ENCODE data around the gene KRT76. TPM values are rescaled to one million over a fixed set of nuclear protein-coding genes. Genes with fewer than 3 reads are reported as not detected.

Gene KRT76
- total RNA-seq, 1 experiment from 2014 or later = not detected

- Mint-ChIP-seq H3K36me3 (ENCODE audit: insufficient read depth in 1 of 3, low read depth in 3 of 3) (no peaks in the 10 kb centered on the region), H3K27ac (no peak overlapping the region; a peak in 1 of 7 replicates), H3K9me3 (peaks cover 0 to 2% of the 10 kb centered on the region in 2 experiments; a peak in 2 of 5 replicates), H3K4me3 (no peak overlapping the region), H3K27me3 (ENCODE audit: low read depth) (peaks cover 8% of the 10 kb centered on the region), H3K4me1 (peaks cover 0 to 10% of the 10 kb centered on the region in 2 experiments; a peak in 2 of 4 replicates)
- no peak overlapping the region for H2AK5ac ChIP-seq (ENCODE audit: insufficient read length, low read length)
- no peak overlapping the region for H3K18ac ChIP-seq (ENCODE audit: insufficient read length, low read depth, low read length)
- no peak overlapping the region for H3K9ac ChIP-seq (ENCODE audit: extremely low read depth, insufficient read length, low read length)
- no peaks in the 10 kb centered on the region for H3K23me2 ChIP-seq (ENCODE audit: insufficient read length, low read depth, low read length, poor library complexity, severe bottlenecking)
- H3K56ac ChIP-seq (ENCODE audit: insufficient read length, low read depth, low read length) = no peak overlapping the region
- no peaks in the 10 kb centered on the region for H3K79me1 ChIP-seq (ENCODE audit: insufficient read depth, low read depth, low read length, poor library complexity, severe bottlenecking)
- no peaks in the 10 kb centered on the region for H3K9me3 ChIP-seq (ENCODE audit: control insufficient read depth, low read depth, low read length)
- H4K8ac ChIP-seq (replicated peaks; ENCODE audit: insufficient read length, low read depth, low read length) = no peak overlapping the region
- no peak overlapping the region for H3K27ac ChIP-seq (ENCODE audit: insufficient read length, low read depth, low read length)
- H3K4ac ChIP-seq (ENCODE audit: low read depth, low read length) = no peak overlapping the region
- H3K27me3 ChIP-seq (ENCODE audit: insufficient read depth, low read length) = no peaks in the 10 kb centered on the region
- WGBS (ENCODE audit: extremely low coverage, insufficient read length, low lambda C conversion rate) = no CpG with 5 or more reads among the region's 6 CpGs
- H3K4me2 ChIP-seq (ENCODE audit: insufficient read depth, insufficient read length, low read length) = no peak overlapping the region
- H4K20me1 ChIP-seq (ENCODE audit: control insufficient read depth, insufficient read depth, insufficient read length) = no peaks in the 10 kb centered on the region
- H3K14ac ChIP-seq (ENCODE audit: insufficient read depth, low read length) = no peak overlapping the region
- H3T11ph ChIP-seq (ENCODE audit: low read length) = no peak overlapping the region
- no peak overlapping the region for H2BK12ac ChIP-seq (ENCODE audit: insufficient read length, low read depth, low read length)
- H2BK120ac ChIP-seq (ENCODE audit: low read depth, low read length, poor library complexity, severe bottlenecking) = no peak overlapping the region
- H4K91ac ChIP-seq (ENCODE audit: insufficient read length, low read depth, low read length) = no peak overlapping the region
- H3K4me1 ChIP-seq (ENCODE audit: insufficient read depth, low read length) = no peaks in the 10 kb centered on the region
- no peak overlapping the region for H2AFZ ChIP-seq (ENCODE audit: low read length)
- DNase-seq = no peak
- no peak for TF ChIP-seq CTCF (conservative IDR thresholded peaks at IDR 0.05)
- no peak overlapping the region for H2BK20ac ChIP-seq (ENCODE audit: low read depth, low read length, poor library complexity, severe bottlenecking)
- H3K23ac ChIP-seq (ENCODE audit: insufficient read length, low read depth, low read length) = no peak overlapping the region
- no peaks in the 10 kb centered on the region for H3K79me2 ChIP-seq (ENCODE audit: insufficient read depth, low read length)
- no peak overlapping the region for H2BK5ac ChIP-seq (ENCODE audit: insufficient read length, low read length)
- no peak overlapping the region for H4K5ac ChIP-seq (ENCODE audit: insufficient read length, low read depth, low read length)
- H2BK15ac ChIP-seq (ENCODE audit: low read depth, low read length) = no peak overlapping the region
Measured at GRCh38 chr12:52787324-52788191, 10.4 kb upstream of the KRT76 start.

Data from H9 (cell line).